Keratinocyte (primary cell): ENCODE measurements around the gene CPS1. TPM values are rescaled to one million over a fixed set of nuclear protein-coding genes. Genes with fewer than 3 reads are reported as not detected.

Experiments used
- DNase-seq: peaks from one replicate; pipeline ENCODE4 v3.0.0-alpha.2; 2011; ENCODE audit warnings: low read depth, missing footprints, low spot score
- FAIRE-seq: peaks from 2 replicates; lab custom pipeline; 2011; peaks lifted over from hg19 to GRCh38; lab: Jason Lieb, UNC
- H2AFZ ChIP-seq: 2 replicates; pipeline ENCODE4 v1.6.0; 2012; ENCODE audit warnings: low read length, control low read depth, inconsistent platforms; ENCODE audit not compliant: control insufficient read depth
- H3K27ac ChIP-seq: 2 replicates; pipeline ENCODE4 v1.5.1; 2011; ENCODE audit warnings: low read length; ENCODE audit not compliant: control insufficient read depth, insufficient read depth
- H3K27me3 ChIP-seq: 3 replicates; pipeline ENCODE4 v1.6.0; 2011; ENCODE audit warnings: low read length; ENCODE audit not compliant: control insufficient read depth, insufficient read depth; ENCODE audit errors: extremely low read depth
- H3K36me3 ChIP-seq, 2 experiments: 2 replicates in 1 of 2; 3 replicates in 1 of 2; pipeline ENCODE4 v1.5.1; 2011; ENCODE audit warnings: low read length in 2 of 2, mild to moderate bottlenecking in 1 of 2; ENCODE audit not compliant: control insufficient read depth in 2 of 2, insufficient read depth in 2 of 2; ENCODE audit errors: extremely low read depth in 1 of 2
- H3K4me1 ChIP-seq: 3 replicates; pipeline ENCODE4 v1.5.1; 2011; ENCODE audit warnings: low read length; ENCODE audit not compliant: control insufficient read depth, insufficient read depth; ENCODE audit errors: extremely low read depth
- H3K4me2 ChIP-seq: 3 replicates; pipeline ENCODE4 v1.6.0; 2011; ENCODE audit warnings: low read depth, low read length; ENCODE audit not compliant: control insufficient read depth, insufficient read depth; ENCODE audit errors: extremely low read depth
- H3K4me3 ChIP-seq, 3 experiments: fragments of 200-600 bp in 1 of 3; sonication (generic) in 1 of 3; 2 replicates in 2 of 3; 3 replicates in 1 of 3; pipeline ENCODE4 v1.5.1; 2011 to 2016; ENCODE audit warnings: low read length in 3 of 3, mild to moderate bottlenecking in 3 of 3, control low read depth in 2 of 3, inconsistent platforms in 1 of 3, low read depth in 1 of 3, mixed read lengths in 1 of 3, mixed run types in 1 of 3, moderate library complexity in 1 of 3; ENCODE audit not compliant: control insufficient read depth in 2 of 3, insufficient read depth in 2 of 3; ENCODE audit errors: extremely low read depth in 1 of 3
- H3K79me2 ChIP-seq: 2 replicates; pipeline ENCODE4 v1.6.0; 2012; ENCODE audit warnings: low read length; ENCODE audit not compliant: control insufficient read depth, insufficient read depth
- H3K9ac ChIP-seq: 3 replicates; pipeline ENCODE4 v1.6.0; 2011; ENCODE audit warnings: low read length; ENCODE audit not compliant: control insufficient read depth, insufficient read depth; ENCODE audit errors: extremely low read depth
- H3K9me1 ChIP-seq: 3 replicates; pipeline ENCODE4 v1.6.0; 2011; ENCODE audit warnings: low read length; ENCODE audit not compliant: control insufficient read depth, insufficient read depth; ENCODE audit errors: extremely low read depth
- H3K9me3 ChIP-seq: 2 replicates; pipeline ENCODE4 v1.5.1; 2012; ENCODE audit warnings: low read depth, low read length; ENCODE audit not compliant: control insufficient read depth
- H4K20me1 ChIP-seq: 3 replicates; pipeline ENCODE4 v1.6.0; 2011; ENCODE audit warnings: low read length; ENCODE audit not compliant: control insufficient read depth, insufficient read depth; ENCODE audit errors: extremely low read depth
- CTCF ChIP-seq, 3 experiments: IDR thresholded peaks in 1 of 3; conservative IDR thresholded peaks in 1 of 3; optimal IDR thresholded peaks in 1 of 3; 2 replicates in 2 of 3; 3 replicates in 1 of 3; pipeline versions ENCODE3 to v1.5.1; 2011; ENCODE audit warnings: low read length in 3 of 3, mild to moderate bottlenecking in 3 of 3, moderate library complexity in 2 of 3, control low read depth in 1 of 3, inconsistent platforms in 1 of 3; ENCODE audit not compliant: insufficient read depth in 2 of 3; ENCODE audit errors: extremely low read depth in 1 of 3
- EZH2 ChIP-seq: IDR thresholded peaks from one replicate; pipeline ENCODE4 v1.6.1; 2012; ENCODE audit warnings: inconsistent platforms, mild to moderate bottlenecking, low read length, moderate library complexity
- dilution Hi-C: fragments of 300-500 bp; cut with MboI; formaldehyde crosslinking; loops from one replicate; pipeline ENCODE4 v1.7.0; 2020; ENCODE audit warnings: low sequenced_read_pairs; ENCODE audit not compliant: extremely low pct_ligation_motif_present
- polyA plus RNA-seq, 5 experiments: library from polyadenylated mRNA; depleted of rRNA in 3 of 5; stranded (reverse) in 3 of 5; stranded (forward) in 1 of 5; unstranded in 1 of 5; fragments of >200 nt; gene quantifications; 1 replicate in 1 of 5; 2 replicates in 3 of 5; 3 replicates in 1 of 5; pipeline versions ENCODE4 v1.2.1 to v1.2.3, GENCODE V29; 2011 to 2012; ENCODE audit warnings: missing spikeins in 2 of 5, low read depth in 1 of 5, low replicate concordance in 1 of 5

The CPS1 gene
- polyA plus RNA-seq, 1 donor (not counting 4 experiments of a cell fraction or from before 2014, with no cell fraction given) = 33.0 TPM

GRCh38 chr2:210642333-210642732 lies 85.9 kb downstream of the CPS1 start:
- FAIRE-seq (no peak), DNase-seq (no peak)
- Histone ChIP-seq H3K4me3 (no peak overlapping the region), H3K9me3 (no peaks in the 10 kb centered on the region), H3K9me1 (no peaks in the 10 kb centered on the region), H3K9ac (no peak overlapping the region), H3K36me3 (no peaks in the 10 kb centered on the region), H3K4me1 (no peaks in the 10 kb centered on the region), H3K27me3 (no peaks in the 10 kb centered on the region), H3K79me2 (no peaks in the 10 kb centered on the region), H3K27ac (no peak overlapping the region), H4K20me1 (no peaks in the 10 kb centered on the region), H3K4me2 (no peak overlapping the region), H2AFZ (no peak overlapping the region)
- TF ChIP-seq EZH2 (no peak), CTCF (optimal IDR thresholded peaks at IDR 0.05 in 1 of 3, IDR thresholded peaks at IDR 0.05 in 1 of 3, conservative IDR thresholded peaks at IDR 0.05 in 1 of 3; ENCODE audit: extremely low read depth in 1 of 3, insufficient read depth in 2 of 3, low read length in 3 of 3) (no peak)
- dilution Hi-C loops = no loop called here

DNA sequence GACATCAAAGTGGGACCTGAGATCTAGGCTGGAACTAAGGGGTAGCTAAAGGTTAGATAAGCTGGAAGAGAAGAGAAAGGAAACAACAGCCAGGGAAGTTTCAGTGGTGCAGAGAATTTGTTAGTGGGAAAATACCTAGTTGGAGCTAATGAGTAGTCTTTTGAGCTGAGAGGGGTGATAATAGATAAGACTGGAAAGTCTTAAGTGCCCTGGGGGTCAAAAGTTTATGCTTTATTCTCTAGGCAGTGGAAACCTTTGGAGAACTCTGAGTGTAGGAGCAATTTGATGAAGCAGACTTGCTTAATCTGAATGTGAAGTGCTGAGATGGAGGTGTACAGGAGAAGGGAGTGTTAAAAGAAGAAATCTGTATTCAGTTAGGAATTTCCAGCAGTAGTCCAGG lies 90.8 kb downstream of the CPS1 start:
- no peaks in the 10 kb centered on the region for H4K20me1 ChIP-seq
- H2AFZ ChIP-seq = no peak overlapping the region
- dilution Hi-C loops = no loop called here
- no peak for FAIRE-seq
- no peaks in the 10 kb centered on the region for H3K36me3 ChIP-seq
- H3K9me3 ChIP-seq = no peaks in the 10 kb centered on the region
- H3K27ac ChIP-seq = no peak overlapping the region
- H3K9ac ChIP-seq = no peak overlapping the region
- no peaks in the 10 kb centered on the region for H3K4me1 ChIP-seq
- H3K4me2 ChIP-seq = no peak overlapping the region
- H3K9me1 ChIP-seq = no peaks in the 10 kb centered on the region
- H3K27me3 ChIP-seq = no peaks in the 10 kb centered on the region
- no peak for TF ChIP-seq EZH2
- no peak for TF ChIP-seq CTCF (optimal IDR thresholded peaks at IDR 0.05 in 1 of 3, IDR thresholded peaks at IDR 0.05 in 1 of 3, conservative IDR thresholded peaks at IDR 0.05 in 1 of 3; ENCODE audit: extremely low read depth in 1 of 3, insufficient read depth in 2 of 3, low read length in 3 of 3)
- H3K79me2 ChIP-seq = no peaks in the 10 kb centered on the region
- no peak for DNase-seq
- H3K4me3 ChIP-seq = no peak overlapping the region
